ENCODE data around the gene SEPTIN11. TPM values are rescaled to one million over a fixed set of nuclear protein-coding genes. Genes with fewer than 3 reads are reported as not detected.
A peak's percentile ranks its signal among the peaks of the same experiment; 100 is the strongest.

Gene SEPTIN11
- total and polyA plus RNA-seq, 2 of the 4 experiments (the other 2 are of a cell fraction), result 267 to 573 TPM

- TF ChIP-seq MAZ (IDR thresholded peaks at IDR 0.05; ENCODE audit: borderline replicate concordance, low read depth, low read length), result no peak
Measured at GRCh38 chr4:76957004-76957738, 7.6 kb downstream of the SEPTIN11 start (continued).

GRCh38 chr4:76958891-76959290, 9.3 kb downstream of the SEPTIN11 start:
- in situ Hi-C loops (cut with MboI; ENCODE audit: low sequenced_read_pairs) (loop anchor here (10.0 kb wide), 1 partner anchor 66 kb away; no protein-coding TSS in a partner anchor), dilution Hi-C loops (cut with HindIII; ENCODE audit: low sequenced_read_pairs, unreplicated experiment) (no loop called here), intact Hi-C loops (cut with micrococcal nuclease) (no loop called here)
- CTCF ChIA-PET, result no interaction called here
- Histone ChIP-seq H3K79me1 (ENCODE audit: low read depth in 1 of 2, low read length in 2 of 2) (peaks cover 4 to 71% of the 10 kb centered on the region in 2 experiments), H3K9me3 (ENCODE audit: control insufficient read depth, insufficient read depth, low read length) (no peaks in the 10 kb centered on the region), H2AFZ (replicated peaks; ENCODE audit: low read length, poor library complexity) (no peak overlapping the region), H3K4me3 (ENCODE audit: insufficient read depth, low read depth, low read length) (no peak overlapping the region), H3K4me2 (ENCODE audit: low read depth, low read length) (no peak overlapping the region), H3K9ac (ENCODE audit: low read depth, low read length) (no peak overlapping the region), H2BK15ac (ENCODE audit: low read depth, low read length) (no peak overlapping the region), H2BK120ac (ENCODE audit: low read depth, low read length) (no peak overlapping the region), H3K4me1 (ENCODE audit: control insufficient read depth, insufficient read depth, low read length) (peaks cover 20% of the 10 kb centered on the region), H4K91ac (ENCODE audit: insufficient read depth, low read depth, low read length) (no peak overlapping the region), H4K5ac (ENCODE audit: low read depth, low read length) (no peak overlapping the region), H3K14ac (replicated peaks; ENCODE audit: low read depth, low read length) (no peak overlapping the region), H3K56ac (ENCODE audit: extremely low read depth, insufficient read depth, low read length) (no peak overlapping the region), H3K27me3 (ENCODE audit: control insufficient read depth, insufficient read depth, low read length) (no peaks in the 10 kb centered on the region), H2AK9ac (replicated peaks; ENCODE audit: low read depth, low read length, poor library complexity) (no peak overlapping the region), H3K9me1 (ENCODE audit: insufficient read depth, low read length) (peaks cover 34% of the 10 kb centered on the region), H2AK5ac (ENCODE audit: low read depth, low read length) (no peak overlapping the region), H3K18ac (ENCODE audit: low read depth, low read length) (no peak overlapping the region), H3K23ac (ENCODE audit: low read depth, low read length) (no peak overlapping the region), H4K20me1 (ENCODE audit: insufficient read depth, low read length) (peaks cover 93% of the 10 kb centered on the region), H3K4ac (ENCODE audit: low read depth, low read length) (no peak overlapping the region), H3K27ac (ENCODE audit: insufficient read depth, low read length) (no peak overlapping the region), H4K8ac (ENCODE audit: low read depth in 2 of 2, low read length in 2 of 2) (no peak overlapping the region), H2BK20ac (ENCODE audit: low read depth, low read length) (no peak overlapping the region), H3K36me3 (ENCODE audit: control insufficient read depth, insufficient read depth, low read length) (peaks cover 17% of the 10 kb centered on the region), H2BK5ac (ENCODE audit: low read depth, low read length, poor library complexity, severe bottlenecking) (no peak overlapping the region)
- POLR2A ChIA-PET (ENCODE audit: unreplicated experiment), result interaction anchor here (0.5 to 0.6 kb wide), 3 partner anchors 23 to 439 kb away, joined by 3 to 4 read pairs (median 3); no protein-coding TSS in a partner anchor
- ATAC-seq (ENCODE audit: low read depth) (no peak), DNase-seq (no peak)
- BruUV-seq (replicated peaks), result no TSS peak
- TF ChIP-seq MXI1 (IDR thresholded peaks at IDR 0.05; ENCODE audit: borderline replicate concordance, low read depth, low read length) (no peak), POLR2A (IDR thresholded peaks at IDR 0.05; ENCODE audit: low read depth, low read length) (0 out of 2 replicates have a peak, but pooled peaks have one; percentile 9)
- 100% methylated on average over 1 of the region's 5 CpGs; no CpG with 5 or more reads in 1 of the 2 experiments for WGBS, 2 experiments (ENCODE audit: extremely low coverage in 2 of 2, insufficient read length in 1 of 2)

All from IMR-90 (cell line).